Choroid plexus epithelial cell (primary cell): Measurements from ENCODE around the gene SNTG2.

Experiments
- DNase-seq: peaks from one replicate; pipeline ENCODE4 v3.0.0-alpha.2; 2010; ENCODE audit warnings: low read depth
- H3K4me3 ChIP-seq: 2 replicates; pipeline ENCODE4 v1.5.1; 2011; ENCODE audit warnings: low read depth, mild to moderate bottlenecking, control low read depth, low read length, moderate library complexity
- CTCF ChIP-seq: conservative IDR thresholded peaks from 2 replicates; pipeline ENCODE4 v1.5.1; 2011; ENCODE audit warnings: low read depth, mild to moderate bottlenecking, control low read depth, inconsistent platforms, low read length, moderate library complexity

Gene SNTG2

GRCh38 chr2:920573-920972 is 30.1 kb upstream of the SNTG2 start:
- no peak overlapping the region for H3K4me3 ChIP-seq
- no peak for DNase-seq
- no peak for TF ChIP-seq CTCF

DNA sequence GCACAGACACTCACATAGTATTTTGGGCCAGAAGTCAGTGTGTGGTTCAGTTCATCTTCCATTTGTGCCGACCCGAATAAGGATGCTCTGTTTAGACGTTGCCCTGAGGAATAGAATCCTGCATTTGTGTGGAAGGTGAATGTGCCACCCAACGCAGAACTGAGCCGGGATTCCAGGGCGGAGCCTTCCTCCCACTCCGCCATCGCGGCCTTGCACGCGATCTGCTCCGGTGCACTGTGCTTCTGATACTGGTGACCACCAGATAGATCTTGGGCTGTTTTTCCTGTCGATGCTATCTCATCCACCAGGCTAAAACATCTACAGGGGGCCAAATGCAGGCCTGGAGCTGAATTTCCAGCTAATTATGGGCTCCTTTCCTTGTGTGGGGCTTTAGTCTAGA is 29.6 kb upstream of the SNTG2 start:
- no peak for TF ChIP-seq CTCF
- DNase-seq, result no peak
- H3K4me3 ChIP-seq, result no peak overlapping the region

GRCh38 chr2:922185-922584 is 28.5 kb upstream of the SNTG2 start:
- no peak for TF ChIP-seq CTCF
- no peak overlapping the region for H3K4me3 ChIP-seq
- no peak for DNase-seq

- DNase-seq, result no peak
- TF ChIP-seq CTCF, result no peak
- no peak overlapping the region for H3K4me3 ChIP-seq
These were observed 26.6 kb upstream of the SNTG2 start for GRCh38 chr2:923832-924601.

DNA sequence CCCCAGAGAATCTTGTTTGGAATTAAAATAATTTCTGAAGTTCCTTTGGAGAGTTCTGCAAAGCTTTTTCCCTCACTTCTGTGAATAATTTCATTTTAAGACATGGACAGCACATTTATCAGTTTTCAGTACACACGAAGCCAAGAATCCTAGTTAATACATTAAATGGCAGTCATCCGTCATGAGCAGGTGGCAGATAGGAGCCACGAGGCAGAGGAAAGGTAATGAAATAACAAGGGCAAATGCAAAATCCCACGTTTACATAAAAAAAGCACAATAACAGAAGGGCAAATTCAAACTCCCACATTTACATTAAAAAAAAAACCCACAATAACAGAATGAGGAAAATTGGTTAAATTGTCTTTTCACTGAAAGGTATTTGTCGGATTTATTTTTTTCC is 25.9 kb upstream of the SNTG2 start:
- no peak for TF ChIP-seq CTCF
- no peak for DNase-seq
- no peak overlapping the region for H3K4me3 ChIP-seq

GRCh38 chr2:925309-925708 is 25.3 kb upstream of the SNTG2 start:
- no peak for TF ChIP-seq CTCF
- H3K4me3 ChIP-seq, result no peak overlapping the region

DNA sequence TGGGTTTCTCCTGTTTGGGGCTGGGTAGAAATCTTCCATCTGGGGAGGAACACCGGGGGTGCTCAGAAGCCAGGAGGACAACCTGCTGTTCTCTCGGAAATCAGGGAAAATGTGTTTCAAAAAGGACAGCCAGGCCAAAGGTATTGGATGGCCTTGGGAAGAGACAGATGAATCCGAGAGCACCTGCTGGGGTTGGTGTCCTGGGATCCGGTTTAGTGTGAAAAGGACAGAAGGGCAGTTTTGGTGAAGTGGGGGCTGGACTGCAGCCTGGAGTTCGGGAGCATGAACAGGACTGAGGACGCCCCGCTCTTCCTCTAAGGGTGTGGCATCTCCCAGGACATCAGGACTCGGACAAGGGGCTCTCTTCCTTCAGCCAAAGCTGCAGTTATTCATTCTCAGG is 24.9 kb upstream of the SNTG2 start:
- no peak for TF ChIP-seq CTCF
- no peak for DNase-seq

More at GRCh38 chr2:925309-925708, 25.3 kb upstream of the SNTG2 start:
- no peak for DNase-seq

More for the DNA sequence above, 24.9 kb upstream of the SNTG2 start:
- no peak overlapping the region for H3K4me3 ChIP-seq
